Neural progenitor cell (in vitro differentiated cells): ENCODE measurements around the gene PM20D2. TPM values are rescaled to one million over a fixed set of nuclear protein-coding genes. Genes with fewer than 3 reads are reported as not detected.

Source experiments
- DNase-seq: peaks from one replicate; pipeline ENCODE4 v3.0.0-alpha.2; 2016; ENCODE audit warnings: low spot score
- H2AFZ ChIP-seq: fragments of 200-600 bp; sonication (generic); replicated peaks from 2 replicates; pipeline ENCODE4 v1.6.1; 2016; ENCODE audit warnings: antibody characterized with exemption
- H3F3A ChIP-seq: fragments of 200-600 bp; sonication (generic); 2 replicates; pipeline ENCODE4 v1.6.1; 2016; ENCODE audit warnings: antibody characterized with exemption, low read depth
- H3K27ac ChIP-seq: fragments of 200-600 bp; sonication (generic); 2 replicates; pipeline ENCODE4 v1.5.1; 2016; ENCODE audit warnings: mild to moderate bottlenecking
- H3K27me3 ChIP-seq: fragments of 200-600 bp; sonication (generic); 2 replicates; pipeline ENCODE4 v1.6.1; 2016; ENCODE audit warnings: mild to moderate bottlenecking, moderate library complexity
- H3K36me3 ChIP-seq: fragments of 200-600 bp; sonication (generic); 2 replicates; pipeline ENCODE4 v1.5.1; 2016
- H3K4me1 ChIP-seq: fragments of 200-600 bp; sonication (generic); 2 replicates; pipeline ENCODE4 v1.6.1; 2016; ENCODE audit warnings: mixed run types
- H3K4me2 ChIP-seq: fragments of 200-600 bp; sonication (generic); 2 replicates; pipeline ENCODE4 v1.6.1; 2016
- H3K4me3 ChIP-seq: fragments of 200-600 bp; sonication (generic); 2 replicates; pipeline ENCODE4 v1.5.1; 2016
- H3K79me2 ChIP-seq: fragments of 200-600 bp; sonication (generic); 2 replicates; pipeline ENCODE4 v1.6.1; 2016; ENCODE audit warnings: low read depth
- H3K9ac ChIP-seq: fragments of 200-600 bp; sonication (generic); 2 replicates; pipeline ENCODE4 v1.6.1; 2016
- H3K9me3 ChIP-seq: fragments of 200-600 bp; sonication (generic); 2 replicates; pipeline ENCODE4 v1.5.1; 2016; ENCODE audit warnings: low read depth
- H4K20me1 ChIP-seq: fragments of 200-600 bp; sonication (generic); 2 replicates; pipeline ENCODE4 v1.6.1; 2016; ENCODE audit warnings: low read depth
- H3K27ac Mint-ChIP-seq: 3 replicates; pipeline ENCODE4 v1.8.0; 2021; ENCODE audit warnings: mixed read lengths
- H3K27me3 Mint-ChIP-seq: 2 replicates; pipeline ENCODE4 v1.8.0; 2022; ENCODE audit warnings: low read depth, mild to moderate bottlenecking, inconsistent platforms, moderate library complexity, mixed read lengths; ENCODE audit not compliant: insufficient read depth
- H3K36me3 Mint-ChIP-seq: 3 replicates; pipeline ENCODE4 v1.8.0; 2021; ENCODE audit warnings: mixed read lengths
- H3K4me1 Mint-ChIP-seq: 3 replicates; pipeline ENCODE4 v1.8.0; 2021; ENCODE audit warnings: mixed read lengths
- H3K4me3 Mint-ChIP-seq: 3 replicates; pipeline ENCODE4 v1.8.0; 2021; ENCODE audit warnings: mild to moderate bottlenecking, moderate library complexity, mixed read lengths
- H3K9me3 Mint-ChIP-seq: 3 replicates; pipeline ENCODE4 v1.8.0; 2020; ENCODE audit warnings: mixed read lengths
- EZH2 ChIP-seq: fragments of 200-600 bp; sonication (generic); IDR thresholded peaks from 2 replicates; pipeline ENCODE4 v1.6.1; 2017; ENCODE audit warnings: antibody characterized with exemption, mild to moderate bottlenecking, moderate library complexity
- EZH2phosphoT487 ChIP-seq: fragments of 200-600 bp; sonication (generic); IDR thresholded peaks from 2 replicates; pipeline ENCODE4 v1.6.1; 2017; ENCODE audit warnings: antibody characterized with exemption
- total RNA-seq: library from RNA; depleted of rRNA; stranded (reverse); fragments of >200 nt; gene quantifications from 2 replicates; pipeline ENCODE4 v1.2.3, GENCODE V29; 2015; ENCODE audit warnings: low replicate concordance
- TF ChIP-seq, protein P1 (sequence below): fragments of 200-600 bp; sonication (generic); IDR thresholded peaks from 2 replicates; pipeline ENCODE4 v1.5.1; 2017; ENCODE audit warnings: antibody characterized with exemption, mild to moderate bottlenecking

The PM20D2 gene
- total RNA-seq, 1 donor from 2014 or later = 27.6 TPM

DNA sequence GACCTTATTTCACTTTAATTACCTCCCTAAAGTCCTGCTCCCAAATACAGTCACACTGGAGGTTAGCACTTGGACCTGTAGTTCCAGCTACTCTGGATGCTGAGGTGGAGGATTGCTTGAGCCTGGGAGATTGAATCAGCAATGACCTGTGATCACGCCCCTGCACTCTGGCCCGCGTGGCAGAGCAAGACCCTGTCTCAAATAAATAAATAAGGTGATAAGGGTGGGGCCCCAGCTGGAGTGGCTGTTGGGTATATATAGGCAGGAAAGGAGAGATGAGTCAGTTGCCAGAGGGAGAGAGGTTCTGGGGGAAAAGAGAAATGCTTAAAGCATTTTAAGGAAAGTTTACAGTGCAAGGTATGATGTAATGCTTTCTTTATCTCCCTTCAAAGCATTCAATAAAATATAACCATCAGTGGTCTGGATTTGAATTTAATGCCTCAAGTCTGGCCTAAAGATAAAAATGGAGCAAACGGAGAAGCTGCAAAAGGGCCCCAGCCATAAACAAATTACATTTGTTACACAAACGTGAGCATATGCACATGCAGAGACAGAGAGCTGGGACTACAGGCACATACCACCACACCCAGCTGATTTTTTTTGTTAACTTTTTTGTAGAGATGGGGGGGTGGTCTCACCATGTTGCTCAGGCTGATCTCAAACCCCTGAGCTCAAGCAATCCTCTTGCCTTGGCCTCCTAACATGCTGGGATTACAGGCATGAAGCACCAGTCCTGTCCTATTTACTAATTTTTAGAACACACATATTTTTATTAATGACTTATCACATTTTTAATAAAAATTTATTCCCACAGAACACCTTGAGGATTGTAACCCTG, 6.1 kb upstream of the PM20D2 start:
- no peak overlapping the region for H3K27ac Mint-ChIP-seq
- no peaks in the 10 kb centered on the region for H3K4me1 Mint-ChIP-seq
- Histone ChIP-seq H3K27ac (no peak overlapping the region), H3K4me3 (no peak overlapping the region), H3K4me1 (no peaks in the 10 kb centered on the region), H3K27me3 (peaks cover 7% of the 10 kb centered on the region), H3K79me2 (no peaks in the 10 kb centered on the region), H4K20me1 (no peaks in the 10 kb centered on the region), H3K36me3 (no peaks in the 10 kb centered on the region), H2AFZ (no peak overlapping the region), H3F3A (no peaks in the 10 kb centered on the region), H3K9me3 (no peaks in the 10 kb centered on the region), H3K9ac (no peak overlapping the region), H3K4me2 (no peak overlapping the region)
- no peak overlapping the region for H3K4me3 Mint-ChIP-seq
- no peaks in the 10 kb centered on the region for H3K36me3 Mint-ChIP-seq
- no peaks in the 10 kb centered on the region for H3K9me3 Mint-ChIP-seq
- H3K27me3 Mint-ChIP-seq = no peaks in the 10 kb centered on the region
- TF ChIP-seq, protein P1, sequence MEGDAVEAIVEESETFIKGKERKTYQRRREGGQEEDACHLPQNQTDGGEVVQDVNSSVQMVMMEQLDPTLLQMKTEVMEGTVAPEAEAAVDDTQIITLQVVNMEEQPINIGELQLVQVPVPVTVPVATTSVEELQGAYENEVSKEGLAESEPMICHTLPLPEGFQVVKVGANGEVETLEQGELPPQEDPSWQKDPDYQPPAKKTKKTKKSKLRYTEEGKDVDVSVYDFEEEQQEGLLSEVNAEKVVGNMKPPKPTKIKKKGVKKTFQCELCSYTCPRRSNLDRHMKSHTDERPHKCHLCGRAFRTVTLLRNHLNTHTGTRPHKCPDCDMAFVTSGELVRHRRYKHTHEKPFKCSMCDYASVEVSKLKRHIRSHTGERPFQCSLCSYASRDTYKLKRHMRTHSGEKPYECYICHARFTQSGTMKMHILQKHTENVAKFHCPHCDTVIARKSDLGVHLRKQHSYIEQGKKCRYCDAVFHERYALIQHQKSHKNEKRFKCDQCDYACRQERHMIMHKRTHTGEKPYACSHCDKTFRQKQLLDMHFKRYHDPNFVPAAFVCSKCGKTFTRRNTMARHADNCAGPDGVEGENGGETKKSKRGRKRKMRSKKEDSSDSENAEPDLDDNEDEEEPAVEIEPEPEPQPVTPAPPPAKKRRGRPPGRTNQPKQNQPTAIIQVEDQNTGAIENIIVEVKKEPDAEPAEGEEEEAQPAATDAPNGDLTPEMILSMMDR = no peak
- TF ChIP-seq EZH2 (no peak), EZH2phosphoT487 (no peak)
- no peak for DNase-seq

- Mint-ChIP-seq H3K27ac (no peak overlapping the region), H3K36me3 (no peaks in the 10 kb centered on the region), H3K4me3 (no peak overlapping the region), H3K4me1 (no peaks in the 10 kb centered on the region), H3K27me3 (no peaks in the 10 kb centered on the region), H3K9me3 (no peaks in the 10 kb centered on the region)
- H3K79me2 ChIP-seq = no peaks in the 10 kb centered on the region
- no peak overlapping the region for H3K27ac ChIP-seq
- H3F3A ChIP-seq = no peaks in the 10 kb centered on the region
- no peaks in the 10 kb centered on the region for H3K9me3 ChIP-seq
- H3K4me1 ChIP-seq = peaks cover 2% of the 10 kb centered on the region
- TF ChIP-seq EZH2phosphoT487 = no peak
- TF ChIP-seq EZH2 = no peak
- no peak overlapping the region for H3K4me2 ChIP-seq
- H3K27me3 ChIP-seq = peaks cover 16% of the 10 kb centered on the region
- H4K20me1 ChIP-seq = no peaks in the 10 kb centered on the region
- no peaks in the 10 kb centered on the region for H3K36me3 ChIP-seq
- H3K9ac ChIP-seq = no peak overlapping the region
- no peak overlapping the region for H2AFZ ChIP-seq
- DNase-seq = no peak
- no peak overlapping the region for H3K4me3 ChIP-seq
Observed at GRCh38 chr6:89140347-89141156, 5.3 kb upstream of the PM20D2 start.

- Histone ChIP-seq H3F3A (no peaks in the 10 kb centered on the region), H3K79me2 (peaks cover 5% of the 10 kb centered on the region), H3K9me3 (no peaks in the 10 kb centered on the region), H3K27me3 (peaks cover 37% of the 10 kb centered on the region), H4K20me1 (peaks cover 3% of the 10 kb centered on the region), H3K36me3 (no peaks in the 10 kb centered on the region), H3K4me2 (no peak overlapping the region), H3K9ac (no peak overlapping the region), H3K4me1 (peaks cover 15% of the 10 kb centered on the region), H3K4me3 (no peak overlapping the region), H2AFZ (no peak overlapping the region), H3K27ac (no peak overlapping the region)
- TF ChIP-seq, protein P1 = no peak
- TF ChIP-seq EZH2phosphoT487 (no peak), EZH2 (no peak)
- no peaks in the 10 kb centered on the region for H3K9me3 Mint-ChIP-seq
- peaks cover 15% of the 10 kb centered on the region for H3K4me1 Mint-ChIP-seq
- no peak overlapping the region for H3K27ac Mint-ChIP-seq
- H3K4me3 Mint-ChIP-seq = peak overlapping the region; percentile 55
- H3K27me3 Mint-ChIP-seq = no peaks in the 10 kb centered on the region
- H3K36me3 Mint-ChIP-seq = peaks cover 2% of the 10 kb centered on the region
- DNase-seq = no peak
Observed at GRCh38 chr6:89144354-89144906, 1.4 kb upstream of the PM20D2 start.
